Activated naive CD8-positive, alpha-beta T cell (primary cell): ENCODE data around the gene COA7.

Source experiments
- H3K27ac Mint-ChIP-seq: one replicate; pipeline ENCODE4 v1.8.0; 2021; ENCODE audit warnings: mixed read lengths
- H3K27me3 Mint-ChIP-seq: one replicate; pipeline ENCODE4 v1.8.0; 2021; ENCODE audit warnings: mixed read lengths
- H3K36me3 Mint-ChIP-seq: one replicate; pipeline ENCODE4 v1.8.0; 2021; ENCODE audit warnings: mixed read lengths
- H3K4me1 Mint-ChIP-seq: one replicate; pipeline ENCODE4 v1.8.0; 2021; ENCODE audit warnings: low read depth, mixed read lengths
- H3K4me3 Mint-ChIP-seq: one replicate; pipeline ENCODE4 v1.8.0; 2021; ENCODE audit warnings: mild to moderate bottlenecking, mixed read lengths
- H3K9me3 Mint-ChIP-seq: one replicate; pipeline ENCODE4 v1.8.0; 2021; ENCODE audit warnings: low read depth, mixed read lengths

Gene COA7

GRCh38 chr1:52667290-52667689, 30.9 kb downstream of the COA7 start:
- no peak overlapping the region for H3K27ac Mint-ChIP-seq
- H3K36me3 Mint-ChIP-seq, result peaks cover 9% of the 10 kb centered on the region
- no peak overlapping the region for H3K4me3 Mint-ChIP-seq
- H3K27me3 Mint-ChIP-seq, result no peaks in the 10 kb centered on the region
- no peaks in the 10 kb centered on the region for H3K9me3 Mint-ChIP-seq
- H3K4me1 Mint-ChIP-seq, result peaks cover 2% of the 10 kb centered on the region

- H3K4me3 Mint-ChIP-seq, result no peak overlapping the region
- H3K4me1 Mint-ChIP-seq, result peaks cover 5% of the 10 kb centered on the region
- no peaks in the 10 kb centered on the region for H3K9me3 Mint-ChIP-seq
- H3K27me3 Mint-ChIP-seq, result no peaks in the 10 kb centered on the region
- H3K27ac Mint-ChIP-seq, result no peak overlapping the region
- H3K36me3 Mint-ChIP-seq, result peaks cover 6% of the 10 kb centered on the region
These were observed 32.9 kb downstream of the COA7 start for GRCh38 chr1:52665006-52665941.

- Mint-ChIP-seq H3K27ac (no peak overlapping the region), H3K36me3 (peaks cover 6% of the 10 kb centered on the region), H3K9me3 (no peaks in the 10 kb centered on the region), H3K4me3 (no peak overlapping the region), H3K4me1 (peaks cover 17% of the 10 kb centered on the region), H3K27me3 (no peaks in the 10 kb centered on the region)
These were observed 34.4 kb downstream of the COA7 start for GRCh38 chr1:52663716-52664115.

GRCh38 chr1:52662645-52663313, 35.4 kb downstream of the COA7 start:
- H3K4me1 Mint-ChIP-seq, result peaks cover 22% of the 10 kb centered on the region
- no peak overlapping the region for H3K27ac Mint-ChIP-seq
- H3K36me3 Mint-ChIP-seq, result peaks cover 6% of the 10 kb centered on the region
- H3K27me3 Mint-ChIP-seq, result no peaks in the 10 kb centered on the region
- H3K4me3 Mint-ChIP-seq, result no peak overlapping the region
- H3K9me3 Mint-ChIP-seq, result no peaks in the 10 kb centered on the region

GRCh38 chr1:52660807-52661206, 37.3 kb downstream of the COA7 start:
- Mint-ChIP-seq H3K36me3 (peaks cover 8% of the 10 kb centered on the region), H3K27me3 (no peaks in the 10 kb centered on the region), H3K4me3 (no peak overlapping the region), H3K27ac (peak overlapping the region; percentile 84), H3K4me1 (peaks cover 21% of the 10 kb centered on the region), H3K9me3 (no peaks in the 10 kb centered on the region)

GRCh38 chr1:52659851-52660596, 38.1 kb downstream of the COA7 start:
- H3K4me3 Mint-ChIP-seq, result peak overlapping the region; percentile 49
- H3K27ac Mint-ChIP-seq, result peak overlapping the region; percentile 84
- no peaks in the 10 kb centered on the region for H3K27me3 Mint-ChIP-seq
- H3K9me3 Mint-ChIP-seq, result no peaks in the 10 kb centered on the region
- H3K4me1 Mint-ChIP-seq, result peaks cover 23% of the 10 kb centered on the region
- peaks cover 8% of the 10 kb centered on the region for H3K36me3 Mint-ChIP-seq

- H3K36me3 Mint-ChIP-seq, result peaks cover 8% of the 10 kb centered on the region
- peaks cover 23% of the 10 kb centered on the region for H3K4me1 Mint-ChIP-seq
- peak overlapping the region; percentile 84 for H3K27ac Mint-ChIP-seq
- H3K27me3 Mint-ChIP-seq, result no peaks in the 10 kb centered on the region
- no peaks in the 10 kb centered on the region for H3K9me3 Mint-ChIP-seq
- peak overlapping the region; percentile 49 for H3K4me3 Mint-ChIP-seq
These were observed 38.8 kb downstream of the COA7 start for GRCh38 chr1:52659356-52659755.

- Mint-ChIP-seq H3K27ac (peak overlapping the region; percentile 84), H3K36me3 (peaks cover 10% of the 10 kb centered on the region), H3K4me3 (no peak overlapping the region), H3K27me3 (no peaks in the 10 kb centered on the region), H3K9me3 (no peaks in the 10 kb centered on the region), H3K4me1 (peaks cover 23% of the 10 kb centered on the region)
These were observed 39.4 kb downstream of the COA7 start for GRCh38 chr1:52658795-52659194.

GRCh38 chr1:52657702-52658101, 40.4 kb downstream of the COA7 start:
- peak overlapping the region; percentile 50 for H3K27ac Mint-ChIP-seq
- H3K9me3 Mint-ChIP-seq, result no peaks in the 10 kb centered on the region
- H3K4me3 Mint-ChIP-seq, result no peak overlapping the region
- H3K36me3 Mint-ChIP-seq, result peaks cover 15% of the 10 kb centered on the region
- H3K27me3 Mint-ChIP-seq, result no peaks in the 10 kb centered on the region
- peaks cover 25% of the 10 kb centered on the region for H3K4me1 Mint-ChIP-seq

GRCh38 chr1:52654063-52654462, 44.1 kb downstream of the COA7 start:
- H3K9me3 Mint-ChIP-seq, result no peaks in the 10 kb centered on the region
- H3K4me3 Mint-ChIP-seq, result no peak overlapping the region
- H3K27ac Mint-ChIP-seq, result no peak overlapping the region
- peaks cover 20% of the 10 kb centered on the region for H3K4me1 Mint-ChIP-seq
- H3K27me3 Mint-ChIP-seq, result no peaks in the 10 kb centered on the region
- H3K36me3 Mint-ChIP-seq, result peaks cover 18% of the 10 kb centered on the region

GRCh38 chr1:52653207-52653849, 44.8 kb downstream of the COA7 start:
- H3K4me3 Mint-ChIP-seq, result no peak overlapping the region
- no peaks in the 10 kb centered on the region for H3K27me3 Mint-ChIP-seq
- no peaks in the 10 kb centered on the region for H3K9me3 Mint-ChIP-seq
- H3K36me3 Mint-ChIP-seq, result peaks cover 22% of the 10 kb centered on the region
- peaks cover 16% of the 10 kb centered on the region for H3K4me1 Mint-ChIP-seq
- H3K27ac Mint-ChIP-seq, result peak overlapping the region; percentile 76

GRCh38 chr1:52651904-52652303, 46.2 kb downstream of the COA7 start:
- Mint-ChIP-seq H3K9me3 (no peaks in the 10 kb centered on the region), H3K27ac (no peak overlapping the region), H3K36me3 (peaks cover 16% of the 10 kb centered on the region), H3K27me3 (no peaks in the 10 kb centered on the region), H3K4me3 (no peak overlapping the region), H3K4me1 (peaks cover 15% of the 10 kb centered on the region)

GRCh38 chr1:52645261-52645660, 52.9 kb downstream of the COA7 start:
- Mint-ChIP-seq H3K27ac (no peak overlapping the region), H3K4me1 (peaks cover 28% of the 10 kb centered on the region), H3K27me3 (no peaks in the 10 kb centered on the region), H3K4me3 (no peak overlapping the region), H3K9me3 (no peaks in the 10 kb centered on the region), H3K36me3 (peaks cover 17% of the 10 kb centered on the region)

GRCh38 chr1:52641307-52641706, 56.8 kb downstream of the COA7 start:
- Mint-ChIP-seq H3K9me3 (no peaks in the 10 kb centered on the region), H3K4me1 (peaks cover 57% of the 10 kb centered on the region), H3K27me3 (no peaks in the 10 kb centered on the region), H3K27ac (peak overlapping the region; percentile 83), H3K36me3 (peaks cover 16% of the 10 kb centered on the region), H3K4me3 (peak overlapping the region; percentile 3)
